GM06990 (cell line): Measurements from ENCODE around the gene C16orf86.

Source experiments
- DNase-seq: peaks from one replicate; pipeline ENCODE4 v3.0.0-alpha.2; 2011; ENCODE audit not compliant: insufficient read length; ENCODE audit errors: extremely low read depth
- H3K27me3 ChIP-seq: replicated peaks from 2 replicates; pipeline ENCODE4 v1.6.0; 2011; ENCODE audit warnings: low read length; ENCODE audit not compliant: control insufficient read depth, insufficient read depth
- H3K36me3 ChIP-seq: 2 replicates; pipeline ENCODE4 v1.5.1; 2011; ENCODE audit warnings: low read length; ENCODE audit not compliant: control insufficient read depth, insufficient read depth
- H3K4me3 ChIP-seq: replicated peaks from 2 replicates; pipeline ENCODE4 v1.5.1; 2011; ENCODE audit warnings: low read depth, mild to moderate bottlenecking, control low read depth, low read length
- TF ChIP-seq, protein P1 (sequence below): IDR thresholded peaks from 2 replicates; pipeline ENCODE4 v1.5.1; 2011; ENCODE audit warnings: low read length, control low read depth, mild to moderate bottlenecking, inconsistent platforms; ENCODE audit not compliant: insufficient read depth, poor library complexity, severe bottlenecking

The C16orf86 gene

DNA sequence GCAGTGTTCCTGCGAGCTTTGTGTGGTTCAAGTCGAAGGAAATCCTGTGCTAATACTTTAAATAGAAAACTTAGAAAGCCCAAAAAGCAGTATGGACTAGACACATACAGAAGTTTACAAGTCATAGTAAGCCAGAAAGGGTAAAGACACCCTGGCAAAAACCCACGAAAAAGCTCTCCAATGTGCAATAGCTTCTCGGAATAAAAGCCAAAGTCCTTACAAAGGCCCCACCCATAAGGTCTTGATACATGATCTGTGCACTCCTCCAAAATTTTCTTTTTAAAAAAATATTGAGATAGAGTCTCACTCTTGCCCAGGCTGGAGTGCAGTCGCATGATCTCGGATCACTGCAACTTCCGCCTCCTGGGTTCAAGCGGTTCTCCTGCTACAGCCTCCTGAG lies 10.3 kb downstream of the C16orf86 start:
- peaks cover 3% of the 10 kb centered on the region for H3K36me3 ChIP-seq
- TF ChIP-seq, protein P1, sequence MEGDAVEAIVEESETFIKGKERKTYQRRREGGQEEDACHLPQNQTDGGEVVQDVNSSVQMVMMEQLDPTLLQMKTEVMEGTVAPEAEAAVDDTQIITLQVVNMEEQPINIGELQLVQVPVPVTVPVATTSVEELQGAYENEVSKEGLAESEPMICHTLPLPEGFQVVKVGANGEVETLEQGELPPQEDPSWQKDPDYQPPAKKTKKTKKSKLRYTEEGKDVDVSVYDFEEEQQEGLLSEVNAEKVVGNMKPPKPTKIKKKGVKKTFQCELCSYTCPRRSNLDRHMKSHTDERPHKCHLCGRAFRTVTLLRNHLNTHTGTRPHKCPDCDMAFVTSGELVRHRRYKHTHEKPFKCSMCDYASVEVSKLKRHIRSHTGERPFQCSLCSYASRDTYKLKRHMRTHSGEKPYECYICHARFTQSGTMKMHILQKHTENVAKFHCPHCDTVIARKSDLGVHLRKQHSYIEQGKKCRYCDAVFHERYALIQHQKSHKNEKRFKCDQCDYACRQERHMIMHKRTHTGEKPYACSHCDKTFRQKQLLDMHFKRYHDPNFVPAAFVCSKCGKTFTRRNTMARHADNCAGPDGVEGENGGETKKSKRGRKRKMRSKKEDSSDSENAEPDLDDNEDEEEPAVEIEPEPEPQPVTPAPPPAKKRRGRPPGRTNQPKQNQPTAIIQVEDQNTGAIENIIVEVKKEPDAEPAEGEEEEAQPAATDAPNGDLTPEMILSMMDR, result no peak

DNA sequence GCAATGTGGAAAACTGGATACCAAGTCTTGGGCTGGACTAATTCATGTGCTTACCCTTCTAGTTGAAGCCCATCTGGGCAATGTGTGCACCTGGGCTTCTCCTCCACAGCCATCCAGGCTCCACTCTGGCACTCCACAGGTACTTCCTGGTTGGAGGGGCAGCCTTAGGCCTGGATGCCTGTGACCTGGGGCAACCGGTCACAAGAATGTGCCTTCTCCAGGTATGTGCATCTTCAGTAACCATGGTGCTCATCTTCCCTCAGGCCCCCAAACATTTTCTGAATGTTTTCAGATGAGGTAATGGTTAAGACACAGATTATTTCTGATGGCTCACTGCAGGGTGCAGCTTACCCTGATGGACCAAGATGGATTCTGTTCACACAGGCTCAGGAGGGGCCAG lies 11.1 kb downstream of the C16orf86 start:
- peaks cover 3% of the 10 kb centered on the region for H3K36me3 ChIP-seq
- no peak for DNase-seq
- TF ChIP-seq, protein P1, result no peak

More for the DNA sequence above, 10.3 kb downstream of the C16orf86 start:
- no peak for DNase-seq
- Histone ChIP-seq H3K27me3 (no peaks in the 10 kb centered on the region), H3K4me3 (no peak overlapping the region)

DNA sequence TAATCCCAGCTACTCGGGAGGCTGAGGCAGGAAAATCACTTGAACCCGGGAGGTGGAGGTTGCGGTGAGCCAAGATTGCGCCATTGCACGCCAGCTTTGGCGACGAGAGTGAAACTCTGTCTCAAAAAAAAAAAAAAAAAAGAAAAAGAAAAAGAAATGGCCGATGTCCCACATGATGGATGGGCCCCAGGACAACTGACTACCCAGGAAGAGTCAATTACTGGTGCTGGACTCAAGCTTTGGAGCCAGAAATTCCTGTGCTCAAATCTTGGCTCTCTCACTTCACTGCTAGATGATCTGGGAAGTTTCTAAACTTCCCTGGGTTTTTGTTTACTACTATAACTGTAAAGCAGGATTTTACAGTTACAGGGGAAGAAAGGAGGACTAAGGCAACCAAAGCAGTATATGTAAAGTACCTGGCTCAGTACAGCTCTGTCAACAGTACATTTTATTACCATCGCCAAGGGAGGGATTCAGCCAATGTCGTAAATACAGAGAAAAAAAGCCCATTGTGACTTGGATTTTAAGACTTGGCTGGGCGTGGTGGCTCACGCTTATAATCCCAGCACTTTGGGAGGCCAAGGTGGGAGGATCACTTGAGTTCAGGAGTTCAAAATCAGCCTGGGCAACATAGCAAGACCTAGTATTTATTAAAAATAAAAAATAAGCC lies 11.9 kb downstream of the C16orf86 start:
- DNase-seq, result no peak
- TF ChIP-seq, protein P1, result no peak
- Histone ChIP-seq H3K27me3 (no peaks in the 10 kb centered on the region), H3K36me3 (peaks cover 3% of the 10 kb centered on the region), H3K4me3 (no peak overlapping the region)

More for the DNA sequence above, 11.1 kb downstream of the C16orf86 start:
- no peaks in the 10 kb centered on the region for H3K27me3 ChIP-seq
- H3K4me3 ChIP-seq, result no peak overlapping the region

DNA sequence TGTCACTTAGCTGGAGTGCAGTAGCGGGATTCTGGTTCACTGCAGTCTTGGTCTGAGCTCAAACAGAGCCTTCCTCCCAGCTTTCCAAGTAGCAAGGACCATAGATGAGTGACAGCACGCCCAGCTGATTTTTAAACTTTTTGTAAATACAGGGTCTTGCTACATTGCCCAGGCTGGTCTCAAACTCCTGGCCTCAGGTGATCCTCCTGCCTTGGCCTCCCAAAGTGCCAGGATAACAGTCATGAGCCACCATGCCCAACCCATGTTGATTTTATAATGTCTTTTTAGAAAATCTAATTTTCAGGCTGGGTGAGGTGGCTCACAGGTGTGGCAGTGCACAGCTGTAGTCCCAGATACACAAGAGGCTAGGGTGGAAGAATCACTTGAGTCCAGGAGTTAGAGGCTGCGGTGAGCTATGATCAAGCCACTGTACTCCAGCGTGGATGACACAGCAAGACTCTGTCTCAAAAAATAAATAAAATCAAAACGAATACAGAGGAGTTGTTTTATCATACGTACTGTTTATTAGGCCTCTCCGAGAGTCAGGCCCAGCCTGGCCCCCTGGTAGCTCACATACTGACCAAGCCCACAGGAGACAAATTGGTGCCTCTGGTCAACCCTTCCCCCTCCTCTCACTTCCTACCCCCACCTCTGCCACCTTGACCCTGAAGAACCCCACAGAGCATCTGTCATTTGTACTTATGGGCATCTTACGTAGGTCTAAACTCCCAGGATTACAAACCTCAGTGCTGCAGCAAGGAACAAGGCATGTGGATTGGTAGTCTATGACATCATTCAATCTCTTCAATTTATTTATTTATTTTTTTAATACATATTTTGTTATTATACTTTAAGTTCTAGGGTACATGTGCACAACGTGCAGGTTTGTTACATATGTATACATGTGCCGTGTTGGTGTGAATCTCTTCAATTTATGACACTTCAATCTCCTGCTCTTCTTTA lies 13.6 kb downstream of the C16orf86 start:
- no peaks in the 10 kb centered on the region for H3K27me3 ChIP-seq
- no peak for DNase-seq
- TF ChIP-seq, protein P1, result no peak
- no peak overlapping the region for H3K4me3 ChIP-seq
- peaks cover 6% of the 10 kb centered on the region for H3K36me3 ChIP-seq

DNA sequence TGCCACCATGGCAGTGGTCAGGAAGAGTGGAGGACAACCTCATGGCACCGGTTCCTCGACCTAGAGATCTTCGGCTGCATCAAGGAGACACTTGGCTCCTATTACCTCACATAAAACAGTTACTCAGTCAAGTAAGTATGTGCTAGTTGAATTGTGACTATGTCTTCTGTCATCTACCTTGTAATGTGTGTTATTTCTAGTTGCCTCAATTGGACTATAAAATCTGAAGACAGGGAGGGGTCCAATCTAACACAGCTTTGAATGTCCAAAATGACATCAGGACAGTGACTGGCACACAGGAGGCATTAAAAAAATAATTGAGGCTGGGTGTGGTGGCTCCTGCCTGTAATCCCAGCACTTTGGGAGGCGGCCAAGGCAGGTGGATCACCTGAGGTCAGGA lies 17.2 kb downstream of the C16orf86 start:
- H3K36me3 ChIP-seq, result peaks cover 2% of the 10 kb centered on the region
- H3K4me3 ChIP-seq, result no peak overlapping the region
- no peaks in the 10 kb centered on the region for H3K27me3 ChIP-seq
- DNase-seq, result no peak
- TF ChIP-seq, protein P1, result no peak
